Measurements from ENCODE around the gene ENTHD1. TPM values are rescaled to one million over a fixed set of nuclear protein-coding genes. Genes with fewer than 3 reads are reported as not detected.

Gene ENTHD1, protein sequence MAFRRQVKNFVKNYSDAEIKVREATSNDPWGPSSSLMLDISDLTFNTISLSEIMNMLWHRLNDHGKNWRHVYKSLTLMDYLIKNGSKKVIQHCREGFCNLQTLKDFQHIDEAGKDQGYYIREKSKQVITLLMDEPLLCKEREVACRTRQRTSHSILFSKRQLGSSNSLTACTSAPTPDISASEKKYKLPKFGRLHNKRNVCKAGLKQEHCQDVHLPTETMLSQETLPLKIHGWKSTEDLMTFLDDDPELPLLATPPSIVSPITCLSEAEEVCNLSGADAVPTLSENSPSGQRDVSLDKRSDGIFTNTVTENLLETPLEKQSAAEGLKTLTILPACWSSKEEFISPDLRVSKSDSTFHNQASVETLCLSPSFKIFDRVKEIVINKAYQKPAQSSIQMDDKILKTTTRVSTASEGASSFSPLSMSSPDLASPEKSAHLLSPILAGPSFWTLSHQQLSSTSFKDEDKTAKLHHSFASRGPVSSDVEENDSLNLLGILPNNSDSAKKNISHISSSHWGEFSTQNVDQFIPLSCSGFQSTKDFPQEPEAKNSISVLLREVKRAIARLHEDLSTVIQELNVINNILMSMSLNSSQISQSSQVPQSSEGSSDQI
- total RNA-seq (2014; rRNA removed; shearing (Covaris generic); ENCODE audit: low replicate concordance): not detected in 2 replicates

GRCh38 chr22:39893526-39893925 lies at the start of gene ENTHD1:
Gene ENTHD1 (minus strand): TSS chr22:39893760. CDS start chr22:39887748, 6,012 bp downstream.
- DNase-seq (ENCODE audit: low read depth): no peak
- in situ Hi-C loops (cut with HindIII; ENCODE audit: low pct_unique_long_range_greater_than_20kb, low sequenced_read_pairs): no loop called here

DNA sequence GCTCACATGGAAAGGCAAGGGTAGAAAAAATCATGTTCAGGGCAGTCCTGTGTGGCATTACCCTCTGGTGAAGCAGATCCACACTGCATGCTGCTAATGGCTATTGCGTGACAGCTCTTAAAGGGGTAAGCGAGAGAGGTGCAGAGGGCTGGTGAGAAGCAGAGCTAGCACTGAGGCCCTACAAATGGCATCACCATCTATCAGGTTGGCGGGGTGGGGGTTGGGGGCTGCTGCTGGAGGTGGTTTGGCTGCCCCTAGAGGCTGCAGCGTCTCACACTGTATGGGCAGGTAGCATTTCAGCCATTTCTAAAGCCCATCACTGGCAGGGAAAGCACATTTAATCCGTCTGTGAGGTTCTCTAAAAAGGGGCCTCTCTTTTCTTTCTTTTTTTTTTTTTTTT lies 49.8 kb upstream of the ENTHD1 start:
- no peak for DNase-seq (ENCODE audit: low read depth)
- in situ Hi-C loops (cut with HindIII; ENCODE audit: low pct_unique_long_range_greater_than_20kb, low sequenced_read_pairs): no loop called here

GRCh38 chr22:39942439-39943230 lies 49.1 kb upstream of the ENTHD1 start:
- in situ Hi-C loops (cut with HindIII; ENCODE audit: low pct_unique_long_range_greater_than_20kb, low sequenced_read_pairs): no loop called here
- DNase-seq (ENCODE audit: low read depth): no peak

- in situ Hi-C loops (cut with HindIII; ENCODE audit: low pct_unique_long_range_greater_than_20kb, low sequenced_read_pairs): no loop called here
- DNase-seq (ENCODE audit: low read depth): no peak
Measured at GRCh38 chr22:39941601-39942000, 48.0 kb upstream of the ENTHD1 start.

DNA sequence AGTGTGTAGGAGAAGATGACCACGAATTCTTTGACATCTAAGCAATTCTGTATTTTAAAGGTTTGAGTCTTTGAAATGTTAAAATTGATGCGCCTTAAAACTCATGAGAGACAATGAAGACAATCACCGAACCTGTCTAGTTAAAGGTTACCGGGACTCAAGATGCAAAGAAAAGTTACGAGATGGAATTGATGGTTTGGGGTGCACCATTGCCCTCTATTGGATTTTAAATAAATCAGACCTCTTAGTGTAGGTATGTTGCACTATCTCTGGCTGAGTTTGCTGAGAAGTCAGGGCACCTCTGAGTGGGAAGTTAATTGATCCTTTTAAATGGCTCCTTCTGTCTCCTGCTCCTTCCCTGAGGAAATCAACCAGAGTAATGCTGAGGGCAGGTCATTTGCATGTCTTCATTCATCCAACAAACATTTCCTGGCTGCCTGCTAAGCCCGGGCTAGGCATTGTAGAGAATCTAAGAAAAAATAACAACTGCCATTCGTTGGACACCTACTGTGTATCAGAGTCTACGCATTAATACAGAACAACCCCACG lies 47.3 kb upstream of the ENTHD1 start:
- no peak for DNase-seq (ENCODE audit: low read depth)
- in situ Hi-C loops (cut with HindIII; ENCODE audit: low pct_unique_long_range_greater_than_20kb, low sequenced_read_pairs): no loop called here

DNA sequence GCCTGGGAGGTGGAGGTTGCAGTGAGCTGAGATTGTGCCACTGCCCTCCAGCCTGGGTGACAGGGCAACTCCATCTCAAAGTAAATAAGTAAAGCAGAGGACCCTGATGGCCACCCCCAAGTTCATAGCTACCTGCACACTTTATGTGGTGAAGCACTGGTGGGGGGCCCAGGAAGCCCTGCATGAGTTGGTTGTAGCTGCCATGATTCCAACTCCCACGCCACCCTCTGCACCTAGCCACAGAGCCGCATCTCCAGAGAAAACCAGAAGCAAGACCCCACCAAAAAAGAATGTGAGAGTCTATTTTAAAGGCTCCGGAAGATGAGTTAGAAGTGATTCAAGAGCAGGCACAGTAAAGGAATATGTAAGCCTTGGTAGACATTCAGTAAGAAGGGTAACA lies 46.3 kb upstream of the ENTHD1 start:
- in situ Hi-C loops (cut with HindIII; ENCODE audit: low pct_unique_long_range_greater_than_20kb, low sequenced_read_pairs): no loop called here
- no peak for DNase-seq (ENCODE audit: low read depth)

GRCh38 chr22:39938509-39939111 lies 45.0 kb upstream of the ENTHD1 start:
- DNase-seq (ENCODE audit: low read depth): no peak
- in situ Hi-C loops (cut with HindIII; ENCODE audit: low pct_unique_long_range_greater_than_20kb, low sequenced_read_pairs): no loop called here

GRCh38 chr22:39937906-39938305 lies 44.3 kb upstream of the ENTHD1 start:
- in situ Hi-C loops (cut with HindIII; ENCODE audit: low pct_unique_long_range_greater_than_20kb, low sequenced_read_pairs): no loop called here
- no peak for DNase-seq (ENCODE audit: low read depth)

- no peak for DNase-seq (ENCODE audit: low read depth)
- in situ Hi-C loops (cut with HindIII; ENCODE audit: low pct_unique_long_range_greater_than_20kb, low sequenced_read_pairs): no loop called here
Measured at GRCh38 chr22:39936523-39937145, 43.1 kb upstream of the ENTHD1 start.

DNA sequence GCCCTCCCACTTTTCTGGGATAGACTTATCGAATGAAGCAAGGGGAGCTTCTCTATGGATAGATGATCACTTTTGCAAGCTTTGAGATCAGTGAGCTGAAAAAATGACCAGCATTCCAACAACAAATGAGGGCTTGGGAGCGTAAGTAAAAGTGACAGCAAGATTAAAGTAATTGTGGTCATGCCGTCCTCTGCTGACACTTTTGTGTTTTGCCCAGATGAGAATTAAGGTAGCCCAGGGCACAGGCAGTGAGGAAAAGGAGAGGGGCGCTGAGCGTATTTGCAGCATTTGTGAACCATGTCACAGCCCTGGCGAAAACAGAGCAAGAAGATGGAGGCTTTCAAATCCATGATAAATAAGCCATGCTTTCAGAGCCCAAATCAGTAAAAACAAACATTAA lies 42.1 kb upstream of the ENTHD1 start:
- in situ Hi-C loops (cut with HindIII; ENCODE audit: low pct_unique_long_range_greater_than_20kb, low sequenced_read_pairs): no loop called here
- no peak for DNase-seq (ENCODE audit: low read depth)

DNA sequence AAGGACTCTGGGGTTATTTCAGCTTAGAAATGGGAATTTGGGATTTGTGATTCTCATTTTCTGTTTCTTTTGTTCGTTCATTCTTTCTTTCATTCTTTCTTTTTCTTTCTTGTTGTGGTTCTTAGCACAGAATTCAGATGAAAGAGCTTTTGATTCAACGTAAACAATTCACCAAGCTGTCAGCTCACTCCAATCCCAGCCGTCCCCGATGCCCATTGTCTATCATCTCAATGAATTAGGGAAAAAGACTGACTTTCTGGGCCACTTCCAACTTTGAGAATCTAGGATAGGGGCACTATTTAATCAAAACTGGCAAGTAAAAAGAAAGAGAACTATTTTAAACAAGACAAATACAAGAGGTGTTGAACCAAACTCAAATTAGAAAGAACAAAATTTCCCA lies 41.6 kb upstream of the ENTHD1 start:
- DNase-seq (ENCODE audit: low read depth): no peak
- in situ Hi-C loops (cut with HindIII; ENCODE audit: low pct_unique_long_range_greater_than_20kb, low sequenced_read_pairs): no loop called here

DNA sequence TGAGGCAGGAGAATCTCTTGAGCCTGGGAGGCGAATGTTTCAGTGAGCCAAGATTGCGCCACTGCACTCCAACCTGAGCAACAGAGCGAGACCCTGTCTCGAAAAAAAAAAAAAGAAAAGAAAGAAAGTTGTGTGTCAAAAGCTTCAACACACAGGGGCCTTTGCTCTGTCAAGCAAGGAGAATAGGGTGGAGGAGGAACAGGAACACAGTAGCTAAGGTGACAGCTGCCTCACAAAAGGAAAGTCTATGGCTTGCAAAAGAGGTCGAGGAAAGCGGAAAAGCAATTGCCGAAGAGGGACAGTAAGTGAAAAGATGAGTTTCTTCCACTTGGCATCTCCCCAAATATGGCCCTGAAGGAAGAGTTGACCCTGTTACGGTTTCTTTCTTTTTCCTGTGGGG lies 40.2 kb upstream of the ENTHD1 start:
- DNase-seq (ENCODE audit: low read depth): no peak
- in situ Hi-C loops (cut with HindIII; ENCODE audit: low pct_unique_long_range_greater_than_20kb, low sequenced_read_pairs): no loop called here

GRCh38 chr22:39932918-39933649 lies 39.5 kb upstream of the ENTHD1 start:
- in situ Hi-C loops (cut with HindIII; ENCODE audit: low pct_unique_long_range_greater_than_20kb, low sequenced_read_pairs): no loop called here
- DNase-seq (ENCODE audit: low read depth): no peak

- DNase-seq (ENCODE audit: low read depth): no peak
- in situ Hi-C loops (cut with HindIII; ENCODE audit: low pct_unique_long_range_greater_than_20kb, low sequenced_read_pairs): no loop called here
Measured at GRCh38 chr22:39932166-39932565, 38.6 kb upstream of the ENTHD1 start.

DNA sequence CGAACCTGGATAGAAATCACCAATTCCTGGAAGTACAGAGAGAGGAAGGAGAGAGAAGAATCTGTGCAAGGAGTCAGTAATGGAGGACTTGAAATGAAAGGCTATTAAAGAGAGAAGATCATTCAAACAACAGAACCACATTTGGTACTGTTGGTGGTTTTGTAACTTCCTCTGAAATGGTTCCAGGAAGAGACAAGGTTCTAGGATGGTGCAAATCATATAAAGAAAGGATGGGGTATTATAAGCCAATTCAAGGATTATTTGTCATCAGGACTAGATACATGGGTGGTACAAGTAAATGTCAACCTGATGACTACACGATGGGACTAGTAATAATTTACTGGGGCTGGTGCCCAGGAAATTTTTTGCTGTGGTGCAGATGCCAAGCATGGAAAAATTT lies 37.7 kb upstream of the ENTHD1 start:
- in situ Hi-C loops (cut with HindIII; ENCODE audit: low pct_unique_long_range_greater_than_20kb, low sequenced_read_pairs): no loop called here
- no peak for DNase-seq (ENCODE audit: low read depth)

GRCh38 chr22:39928536-39929520 lies 35.3 kb upstream of the ENTHD1 start:
- in situ Hi-C loops (cut with HindIII; ENCODE audit: low pct_unique_long_range_greater_than_20kb, low sequenced_read_pairs): no loop called here
- no peak for DNase-seq (ENCODE audit: low read depth)

All from Caki2 (cell line).